IMR-90 (cell line): Measurements from ENCODE around the gene PDE4A. TPM values are rescaled to one million over a fixed set of nuclear protein-coding genes. Genes with fewer than 3 reads are reported as not detected.

Experiments used
- ATAC-seq: fragments of 200-7000 bp; cut with Tn5 transposase; 2 replicates; pipeline ENCODE4 v1.9.1; 2020; ENCODE audit warnings: low read depth, mild to moderate bottlenecking, moderate library complexity
- BruUV-seq: library from RNA; stranded (reverse); fragments of 400-500 nt; replicated peaks from 2 replicates; lab custom pipeline; 2021; lab: Mats Ljungman, UMichigan
- CTCF ChIA-PET: fragments of 300-600 bp; formaldehyde crosslinking; extraction: SDS; loops from one replicate; lab custom pipeline; 2021; ENCODE audit warnings: antibody characterized with exemption; lab: Yijun Ruan, JAX
- POLR2A ChIA-PET: fragments of 300-600 bp; sonication (Branson Sonifier 250); formaldehyde crosslinking; loops from one replicate; lab custom pipeline; 2022; ENCODE audit warnings: antibody characterized with exemption; ENCODE audit not compliant: unreplicated experiment; lab: Charles Lee
- DNase-seq: peaks from one replicate; pipeline ENCODE4 v3.0.0; 2013
- H2AFZ ChIP-seq: replicated peaks from 2 replicates; pipeline ENCODE3; 2013; ENCODE audit warnings: low read length, mild to moderate bottlenecking; ENCODE audit not compliant: poor library complexity
- H2AK5ac ChIP-seq: 2 replicates; pipeline ENCODE4 v1.6.1; 2013; ENCODE audit warnings: low read depth, low read length, inconsistent platforms
- H2AK9ac ChIP-seq: replicated peaks from 2 replicates; pipeline ENCODE3; 2013; ENCODE audit warnings: mild to moderate bottlenecking, low read depth, low read length, moderate library complexity; ENCODE audit not compliant: poor library complexity
- H2BK120ac ChIP-seq: 2 replicates; pipeline ENCODE4 v1.6.1; 2013; ENCODE audit warnings: low read depth, low read length, inconsistent platforms
- H2BK15ac ChIP-seq: 3 replicates; pipeline ENCODE4 v1.6.1; 2013; ENCODE audit warnings: low read depth, low read length, inconsistent platforms
- H2BK20ac ChIP-seq: 2 replicates; pipeline ENCODE4 v1.6.1; 2013; ENCODE audit warnings: low read depth, mild to moderate bottlenecking, inconsistent platforms, low read length, moderate library complexity
- H2BK5ac ChIP-seq: 2 replicates; pipeline ENCODE4 v1.6.1; 2013; ENCODE audit warnings: mild to moderate bottlenecking, low read depth, low read length, inconsistent platforms; ENCODE audit not compliant: poor library complexity, severe bottlenecking
- H3K14ac ChIP-seq: replicated peaks from 2 replicates; pipeline ENCODE4 v1.6.1; 2013; ENCODE audit warnings: low read depth, low read length, inconsistent platforms
- H3K18ac ChIP-seq: 2 replicates; pipeline ENCODE4 v1.6.1; 2013; ENCODE audit warnings: low read depth, low read length, control low read depth
- H3K23ac ChIP-seq: 2 replicates; pipeline ENCODE4 v1.6.1; 2013; ENCODE audit warnings: low read depth, low read length, inconsistent platforms
- H3K27ac ChIP-seq: 2 replicates; pipeline ENCODE4 v1.5.1; 2013; ENCODE audit warnings: mild to moderate bottlenecking, control low read depth, low read length; ENCODE audit not compliant: insufficient read depth
- H3K27me3 ChIP-seq: 2 replicates; pipeline ENCODE4 v1.6.1; 2013; ENCODE audit warnings: low read length; ENCODE audit not compliant: control insufficient read depth, insufficient read depth
- H3K36me3 ChIP-seq: 2 replicates; pipeline ENCODE4 v1.6.1; 2013; ENCODE audit warnings: low read length, mixed read lengths; ENCODE audit not compliant: control insufficient read depth, insufficient read depth
- H3K4ac ChIP-seq: 2 replicates; pipeline ENCODE4 v1.6.1; 2013; ENCODE audit warnings: low read depth, low read length, inconsistent platforms
- H3K4me1 ChIP-seq: 2 replicates; pipeline ENCODE4 v1.6.1; 2013; ENCODE audit warnings: low read length, mixed read lengths; ENCODE audit not compliant: control insufficient read depth, insufficient read depth
- H3K4me2 ChIP-seq: 2 replicates; pipeline ENCODE4 v1.6.1; 2013; ENCODE audit warnings: low read depth, mild to moderate bottlenecking, control low read depth, low read length, moderate library complexity
- H3K4me3 ChIP-seq: 2 replicates; pipeline ENCODE4 v1.5.1; 2013; ENCODE audit warnings: low read depth, mild to moderate bottlenecking, control low read depth, low read length, moderate library complexity; ENCODE audit not compliant: insufficient read depth
- H3K56ac ChIP-seq: 2 replicates; pipeline ENCODE4 v1.6.1; 2013; ENCODE audit warnings: low read length, inconsistent platforms; ENCODE audit not compliant: insufficient read depth; ENCODE audit errors: extremely low read depth
- H3K79me1 ChIP-seq, 2 experiments: 2 replicates each; pipeline ENCODE4 v1.6.1; 2013; ENCODE audit warnings: low read length in 2 of 2, inconsistent platforms in 1 of 2, low read depth in 1 of 2
- H3K9ac ChIP-seq: 2 replicates; pipeline ENCODE4 v1.6.1; 2013; ENCODE audit warnings: low read depth, low read length, control low read depth
- H3K9me1 ChIP-seq: 2 replicates; pipeline ENCODE4 v1.6.1; 2013; ENCODE audit warnings: low read length, inconsistent platforms; ENCODE audit not compliant: insufficient read depth
- H3K9me3 ChIP-seq: 2 replicates; pipeline ENCODE4 v1.6.1; 2013; ENCODE audit warnings: low read length; ENCODE audit not compliant: control insufficient read depth, insufficient read depth
- H4K20me1 ChIP-seq: 2 replicates; pipeline ENCODE4 v1.6.1; 2013; ENCODE audit warnings: low read length, inconsistent platforms; ENCODE audit not compliant: insufficient read depth
- H4K5ac ChIP-seq: 2 replicates; pipeline ENCODE4 v1.6.1; 2013; ENCODE audit warnings: mild to moderate bottlenecking, low read depth, low read length, control low read depth
- H4K8ac ChIP-seq, 2 experiments: 2 replicates each; pipeline ENCODE4 v1.6.1; 2013; ENCODE audit warnings: low read depth in 2 of 2, low read length in 2 of 2, control low read depth in 1 of 2, inconsistent platforms in 1 of 2
- H4K91ac ChIP-seq: 2 replicates; pipeline ENCODE4 v1.6.1; 2013; ENCODE audit warnings: low read depth, low read length, inconsistent platforms; ENCODE audit not compliant: insufficient read depth
- CEBPB ChIP-seq: IDR thresholded peaks from 2 replicates; pipeline ENCODE4 v1.6.1; 2012; ENCODE audit warnings: low read depth, low read length, improper control_type of control experiment
- CTCF ChIP-seq: conservative IDR thresholded peaks from 2 replicates; pipeline ENCODE4 v1.5.1; 2012; ENCODE audit warnings: mild to moderate bottlenecking, low read depth, low read length, improper control_type of control experiment
- MAFK ChIP-seq: IDR thresholded peaks from 2 replicates; pipeline ENCODE4 v1.6.1; 2012; ENCODE audit warnings: low read depth, low read length, improper control_type of control experiment
- MAZ ChIP-seq: IDR thresholded peaks from 2 replicates; pipeline ENCODE4 v1.6.1; 2012; ENCODE audit warnings: low read depth, mild to moderate bottlenecking, low read length, improper control_type of control experiment, moderate library complexity, borderline replicate concordance
- MXI1 ChIP-seq: IDR thresholded peaks from 2 replicates; pipeline ENCODE4 v1.6.1; 2012; ENCODE audit warnings: low read depth, mild to moderate bottlenecking, low read length, moderate library complexity, borderline replicate concordance
- NFE2L2 ChIP-seq: fragments of 150-350 bp; IDR thresholded peaks from 2 replicates; pipeline ENCODE4 v1.6.1; 2016; ENCODE audit warnings: low read depth, mild to moderate bottlenecking, low read length
- POLR2A ChIP-seq: IDR thresholded peaks from 2 replicates; pipeline ENCODE4 v1.6.1; 2012; ENCODE audit warnings: mild to moderate bottlenecking, low read depth, low read length
- RAD21 ChIP-seq: IDR thresholded peaks from 2 replicates; pipeline ENCODE4 v1.6.1; 2012; ENCODE audit warnings: low read length, improper control_type of control experiment
- RCOR1 ChIP-seq: IDR thresholded peaks from 2 replicates; pipeline ENCODE4 v1.6.1; 2012; ENCODE audit warnings: mild to moderate bottlenecking, low read length, improper control_type of control experiment; ENCODE audit not compliant: insufficient replicate concordance
- SMC3 ChIP-seq: fragments of 150-350 bp; IDR thresholded peaks from 2 replicates; pipeline ENCODE4 v1.6.1; 2016; ENCODE audit warnings: low read depth, mild to moderate bottlenecking, antibody characterized with exemption, low read length, moderate library complexity
- WGBS, 2 experiments: methylation state at CpG; one replicate each; pipeline versions ENCODE4 v1.1.5 to v1.1.7; 2013; ENCODE audit warnings: missing lambda C conversion rate in 2 of 2; ENCODE audit not compliant: insufficient read length in 1 of 2; ENCODE audit errors: extremely low coverage in 2 of 2; 5-methylcytosine and 5-hydroxymethylcytosine counted together
- dilution Hi-C: fragments of 300-500 bp; cut with HindIII; formaldehyde crosslinking; loops from one replicate; pipeline ENCODE4 v1.14.3; 2018; ENCODE audit warnings: low sequenced_read_pairs; ENCODE audit not compliant: unreplicated experiment
- in situ Hi-C: fragments of 300-500 bp; cut with MboI; formaldehyde crosslinking; loops from 3 replicates; pipeline ENCODE4 v1.14.3; 2019; ENCODE audit warnings: low sequenced_read_pairs, inconsistent platforms, mixed read lengths
- intact Hi-C: fragments of 100-400 bp; cut with micrococcal nuclease; formaldehyde crosslinking; loops from 2 replicates; pipeline ENCODE4 v1.10.0; 2022
- polyA plus RNA-seq, 3 experiments: library from polyadenylated mRNA; depleted of rRNA; stranded (reverse); fragments of >200 nt; gene quantifications; 2 replicates each; pipeline ENCODE4 v1.2.3, GENCODE V29; 2012; ENCODE audit warnings: low replicate concordance in 1 of 3
- total RNA-seq: library from RNA; depleted of rRNA; stranded (reverse); fragments of >200 nt; gene quantifications from 2 replicates; pipeline ENCODE4 v1.2.3, GENCODE V29; 2012

The PDE4A gene
- total and polyA plus RNA-seq, 2 of the 4 experiments (the other 2 are of a cell fraction) = 1.8 to 7.0 TPM

GRCh38 chr19:10388957-10389356 is 31.4 kb upstream of the PDE4A start:
- H3K4me1 ChIP-seq = no peaks in the 10 kb centered on the region
- H3K23ac ChIP-seq = no peak overlapping the region
- H3K27me3 ChIP-seq = no peaks in the 10 kb centered on the region
- H3K79me1 ChIP-seq = peaks cover 0 to 3% of the 10 kb centered on the region in 2 experiments; a peak in 1 of 4 replicates
- no peak overlapping the region for H3K56ac ChIP-seq
- no peak overlapping the region for H2BK120ac ChIP-seq
- H3K4me2 ChIP-seq = no peak overlapping the region
- no peak overlapping the region for H3K27ac ChIP-seq
- TF ChIP-seq RAD21 (peak; percentile 74), NFE2L2 (no peak), SMC3 (peak; percentile 87), CEBPB (no peak; the same call in 1 of the 2 replicates), MAZ (no peak), MAFK (no peak), MXI1 (no peak), POLR2A (no peak), CTCF (peak; percentile 86), RCOR1 (no peak)
- no peak overlapping the region for H3K18ac ChIP-seq
- dilution Hi-C loops (no loop called here), intact Hi-C loops (loop anchor here (1.0 kb wide), 3 partner anchors 120 to 458 kb away; no protein-coding TSS in a partner anchor), in situ Hi-C loops (loop anchor here (5.0 to 10.0 kb wide), 2 partner anchors 127 to 464 kb away; no protein-coding TSS in a partner anchor)
- 0% methylated on average over 1 of the region's 3 CpGs; no CpG with 5 or more reads in 1 of the 2 experiments for WGBS, 2 experiments
- DNase-seq (peak; percentile 71), ATAC-seq (peak; percentile 76)
- no peak overlapping the region for H2AFZ ChIP-seq
- H2BK15ac ChIP-seq = no peak overlapping the region
- H4K5ac ChIP-seq = no peak overlapping the region
- peaks cover 24% of the 10 kb centered on the region for H3K36me3 ChIP-seq
- H2BK5ac ChIP-seq = no peak overlapping the region
- H3K4me3 ChIP-seq = no peak overlapping the region
- no peak overlapping the region for H2BK20ac ChIP-seq
- CTCF ChIA-PET = interaction anchor here (0.6 to 2.6 kb wide), 10 partner anchors 9 to 458 kb away, joined by 3 to 12 read pairs (median 4); partner anchors contain the start of genes ICAM1, ICAM4 and TYK2
- no peaks in the 10 kb centered on the region for H3K9me3 ChIP-seq
- H4K20me1 ChIP-seq = peaks cover 17% of the 10 kb centered on the region
- BruUV-seq = no TSS peak
- H2AK5ac ChIP-seq = no peak overlapping the region
- H3K14ac ChIP-seq = no peak overlapping the region
- POLR2A ChIA-PET = no interaction called here
- no peak overlapping the region for H4K91ac ChIP-seq
- no peak overlapping the region for H3K9ac ChIP-seq
- H3K4ac ChIP-seq = no peak overlapping the region
- H3K9me1 ChIP-seq = no peaks in the 10 kb centered on the region
- H4K8ac ChIP-seq = no peak overlapping the region; a peak in 1 of 4 replicates
- no peak overlapping the region for H2AK9ac ChIP-seq
